ENCODE results near the gene CABLES1.

The CABLES1 gene

GRCh38 chr18:23171581-23172156, 36.4 kb downstream of the CABLES1 start:
- no peak for DNase-seq

DNA sequence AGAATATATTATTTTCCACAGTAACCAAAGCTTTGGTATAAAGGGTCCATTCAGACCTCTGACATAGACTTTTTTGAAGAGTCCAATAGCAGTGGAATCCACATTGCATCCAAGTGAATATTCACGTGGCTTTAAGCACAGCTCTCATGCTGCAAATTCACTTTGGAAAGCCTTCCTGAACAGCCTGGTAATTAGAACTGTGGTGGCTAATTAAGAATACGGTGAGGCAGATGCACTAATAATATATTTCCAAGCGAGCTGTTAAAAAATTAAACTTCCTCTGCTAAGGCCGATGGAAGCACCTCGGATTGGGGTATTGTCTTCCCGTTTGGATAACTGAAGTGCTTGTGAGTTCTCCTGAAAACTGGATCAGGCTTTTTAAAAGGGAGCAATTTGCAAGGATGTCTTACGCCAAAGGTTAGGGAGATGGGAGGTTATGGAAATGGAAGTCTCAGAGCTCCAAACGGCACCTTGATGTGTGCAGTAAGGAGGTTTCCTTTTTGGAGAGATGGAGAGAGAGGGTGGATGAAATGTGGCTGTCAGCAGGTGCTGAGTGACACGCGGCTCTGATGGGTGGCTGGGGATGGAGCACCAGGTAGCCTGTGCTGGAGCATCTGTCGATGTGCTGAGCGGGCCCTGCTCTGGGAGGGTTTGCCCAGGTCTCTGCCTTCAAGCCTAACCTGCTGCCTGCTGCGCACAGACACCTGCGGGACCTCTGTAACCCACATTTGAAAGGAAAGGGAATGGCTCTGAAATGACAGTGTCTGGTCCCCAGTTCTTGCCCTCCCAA, 37.5 kb downstream of the CABLES1 start:
- DNase-seq = no peak

DNA sequence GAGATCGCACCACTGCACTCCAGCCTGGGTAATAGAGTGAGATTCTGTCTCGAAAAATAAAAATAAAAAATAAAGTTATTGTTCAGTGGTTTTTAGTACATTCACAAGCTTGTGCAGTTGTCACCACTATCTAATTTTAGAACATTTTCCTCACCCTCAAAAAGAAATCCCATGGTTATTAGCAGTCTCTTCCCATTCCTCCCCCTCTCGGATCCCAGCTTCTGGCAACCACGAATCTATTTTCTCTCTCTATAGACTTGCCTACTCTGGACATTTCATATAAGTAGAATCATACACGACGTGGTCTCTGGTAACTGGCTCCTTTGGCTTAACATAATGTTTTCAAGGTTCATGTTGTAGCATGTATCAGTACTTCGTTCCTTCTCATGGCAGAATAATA, 38.6 kb downstream of the CABLES1 start:
- no peak for DNase-seq

- DNase-seq = no peak
These were observed 41.6 kb downstream of the CABLES1 start for GRCh38 chr18:23176701-23177432.

- DNase-seq = no peak
These were observed 42.3 kb downstream of the CABLES1 start for GRCh38 chr18:23177433-23178072.

GRCh38 chr18:23178201-23178600, 42.9 kb downstream of the CABLES1 start:
- no peak for DNase-seq

GRCh38 chr18:23178661-23179081, 43.4 kb downstream of the CABLES1 start:
- DNase-seq = no peak

DNA sequence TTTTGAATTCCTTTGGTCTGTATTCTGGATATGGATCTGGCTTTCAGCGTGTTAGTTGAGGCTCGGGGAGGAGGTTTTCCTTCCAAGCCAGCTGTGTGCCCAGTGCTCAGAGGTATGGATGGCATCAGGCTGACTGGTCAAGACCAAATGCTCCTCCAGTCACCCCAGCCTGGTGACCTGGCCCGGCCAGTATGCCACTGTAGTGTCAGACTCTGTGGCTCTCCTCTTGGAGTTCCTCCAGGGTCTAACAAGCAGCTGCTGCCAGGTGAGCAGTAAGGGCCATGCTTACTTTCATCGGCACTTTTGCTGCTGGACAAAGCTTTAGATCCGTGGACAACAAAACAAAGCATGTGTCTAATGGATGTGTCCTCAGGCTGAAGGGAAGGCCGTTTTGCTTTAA, 44.1 kb downstream of the CABLES1 start:
- no peak for DNase-seq

DNA sequence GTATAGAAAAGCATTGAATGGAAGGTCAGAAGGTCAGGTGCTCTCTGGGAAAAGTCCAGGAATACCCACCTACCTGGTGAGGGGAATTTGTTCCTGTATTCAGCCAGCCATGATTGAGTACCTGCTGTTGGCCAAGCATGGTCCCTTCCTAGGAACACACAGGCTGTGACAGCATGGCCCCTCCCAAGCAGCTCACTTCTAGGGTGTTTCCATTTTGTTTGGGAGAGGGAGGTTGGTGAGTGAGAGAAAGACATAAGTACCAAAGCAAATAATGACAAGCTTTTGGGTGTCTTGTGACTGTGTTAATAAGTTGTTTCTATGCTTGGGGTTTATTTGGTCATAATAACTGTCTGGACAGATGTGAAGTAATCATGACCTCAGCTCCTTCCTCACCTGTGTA, 46.3 kb downstream of the CABLES1 start:
- no peak for DNase-seq

- DNase-seq = no peak
These were observed 47.3 kb downstream of the CABLES1 start for GRCh38 chr18:23182606-23183005.

DNA sequence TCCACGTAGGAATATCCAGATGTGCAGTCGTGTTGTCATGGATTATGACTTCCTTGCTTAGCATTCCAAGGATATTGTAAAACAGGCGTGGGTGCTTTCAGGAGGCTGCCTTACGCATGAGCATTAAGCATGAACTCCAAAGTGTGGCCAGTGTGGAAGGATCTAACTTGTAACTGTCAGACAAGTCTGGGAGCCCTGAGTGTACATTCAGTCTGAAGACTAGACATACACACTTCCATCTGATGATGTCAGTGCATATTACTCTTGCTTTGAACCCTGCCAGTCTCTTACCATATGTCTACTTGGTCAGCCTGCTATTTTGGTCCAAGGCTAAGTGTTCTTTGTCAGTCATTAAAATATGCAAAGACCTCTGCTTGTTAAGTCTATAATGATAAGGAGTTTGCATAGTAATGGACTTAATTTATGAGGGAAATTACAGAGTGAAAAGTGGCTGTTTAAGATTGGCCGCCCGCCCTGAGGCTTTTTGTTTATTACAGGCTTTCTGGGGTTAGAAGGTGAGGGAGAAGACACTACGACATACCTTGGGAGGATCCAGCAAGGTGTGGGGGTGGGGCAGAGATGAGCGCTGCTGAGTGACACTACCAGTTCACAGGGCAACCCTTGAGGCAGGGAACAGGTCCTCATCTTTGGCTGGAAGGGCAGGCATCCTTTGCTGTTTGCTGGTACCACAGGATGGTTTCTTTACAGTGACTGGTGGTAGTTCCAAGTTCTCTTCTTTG, 48.3 kb downstream of the CABLES1 start:
- DNase-seq = no peak

DNA sequence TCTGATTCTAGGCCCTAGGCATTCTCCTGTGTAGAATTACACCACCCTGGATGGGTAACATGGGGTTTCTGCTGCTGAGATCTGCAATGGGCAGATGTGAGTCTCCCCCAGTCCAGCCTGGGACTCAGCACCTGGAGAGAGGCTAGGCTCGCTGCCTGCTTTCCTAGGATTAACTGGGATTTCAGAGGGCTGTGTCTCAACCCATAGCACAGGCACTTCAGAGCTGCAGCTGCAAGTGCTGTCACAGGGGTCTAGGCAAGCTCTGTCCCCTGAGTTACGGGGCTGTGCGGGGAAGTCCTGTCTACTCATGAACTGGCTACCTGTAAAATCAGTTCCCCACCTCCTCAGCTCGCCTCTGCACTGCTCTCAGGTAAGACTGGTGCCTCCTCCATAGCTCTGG, 51.5 kb downstream of the CABLES1 start:
- no peak for DNase-seq

GRCh38 chr18:23188068-23188760, 52.9 kb downstream of the CABLES1 start:
- no peak for DNase-seq

GRCh38 chr18:23189099-23189498, 53.8 kb downstream of the CABLES1 start:
- DNase-seq = no peak

DNA sequence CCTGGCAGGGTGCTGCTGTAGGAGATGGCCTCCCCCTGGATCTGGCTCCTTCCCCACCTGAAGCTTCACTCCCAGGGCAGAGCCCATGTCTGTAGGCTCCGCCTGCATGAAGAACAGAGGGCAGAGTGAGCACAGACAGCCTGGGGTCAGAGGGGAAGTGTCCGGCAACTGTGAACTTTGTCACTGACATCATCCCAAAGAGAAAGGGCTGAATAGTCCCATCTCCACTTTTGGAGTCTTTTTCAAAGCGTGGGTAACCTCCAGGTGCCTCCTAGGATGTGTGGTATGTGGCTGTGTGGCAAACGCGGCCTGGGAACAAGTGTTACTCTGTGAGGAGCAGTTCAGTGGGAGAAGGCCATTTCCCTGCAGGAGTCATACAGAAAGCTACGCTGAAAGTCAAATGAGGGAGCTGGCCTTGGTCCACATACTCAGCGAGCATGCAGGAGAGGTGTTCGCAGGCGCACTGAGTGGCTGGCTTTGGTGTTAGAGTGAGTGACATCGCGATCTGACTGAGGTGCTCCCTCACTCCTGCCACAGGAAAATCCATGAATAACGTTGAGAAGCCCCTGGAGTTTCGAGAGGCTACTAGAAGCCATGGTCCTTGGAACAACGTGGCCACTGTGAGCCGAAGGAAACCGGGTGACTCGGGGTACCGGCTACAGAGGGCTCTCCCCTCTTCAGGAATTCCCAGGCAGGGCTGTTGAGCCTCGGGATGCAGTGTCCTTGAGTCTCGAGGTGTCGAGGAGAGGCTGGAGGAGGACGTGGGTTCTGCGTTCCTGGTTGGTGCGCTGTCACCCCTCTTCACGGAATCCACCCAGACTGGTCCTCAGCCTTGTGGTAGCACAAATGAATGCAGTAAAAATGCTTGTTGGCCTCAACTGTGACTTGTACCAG, 54.7 kb downstream of the CABLES1 start:
- DNase-seq = no peak

DNA sequence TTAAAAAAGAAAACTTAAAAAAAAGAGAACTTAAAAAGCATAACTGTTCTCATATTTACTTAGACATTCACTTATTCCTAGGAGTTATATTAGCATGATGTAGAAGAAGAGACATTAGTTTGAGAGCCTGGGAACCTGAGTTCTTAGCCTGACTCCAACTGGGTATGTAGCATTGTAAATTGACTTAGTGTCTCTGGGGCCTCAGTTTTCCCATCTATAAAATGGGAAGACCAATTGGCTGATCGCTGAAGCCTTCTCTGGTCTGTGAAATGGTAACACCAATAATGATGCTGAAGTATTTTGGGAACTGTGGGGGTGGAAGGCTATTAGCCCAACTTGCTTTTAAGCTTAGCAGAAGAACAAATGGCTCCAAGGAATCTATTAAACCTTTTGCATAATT, 55.9 kb downstream of the CABLES1 start:
- no peak for DNase-seq

DNA sequence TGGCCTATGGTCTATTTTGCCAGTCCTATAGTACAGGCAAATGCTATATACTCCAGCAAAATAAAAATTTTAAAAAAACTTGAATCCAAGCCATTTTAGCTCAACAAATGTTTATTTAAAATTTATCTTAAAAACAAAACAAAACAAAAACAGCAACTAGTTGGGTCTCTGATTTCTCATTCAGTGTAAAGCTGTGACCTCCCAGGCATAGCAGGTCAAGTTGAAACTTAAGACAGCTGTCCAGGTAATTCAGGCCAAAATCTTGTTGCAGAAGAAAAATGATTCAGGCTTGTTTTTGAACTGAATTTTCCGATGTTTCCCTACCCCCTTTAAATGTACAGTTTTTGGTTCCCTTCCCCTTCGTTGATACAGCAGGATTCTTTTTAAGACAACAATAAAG, 58.5 kb downstream of the CABLES1 start:
- no peak for DNase-seq

DNA sequence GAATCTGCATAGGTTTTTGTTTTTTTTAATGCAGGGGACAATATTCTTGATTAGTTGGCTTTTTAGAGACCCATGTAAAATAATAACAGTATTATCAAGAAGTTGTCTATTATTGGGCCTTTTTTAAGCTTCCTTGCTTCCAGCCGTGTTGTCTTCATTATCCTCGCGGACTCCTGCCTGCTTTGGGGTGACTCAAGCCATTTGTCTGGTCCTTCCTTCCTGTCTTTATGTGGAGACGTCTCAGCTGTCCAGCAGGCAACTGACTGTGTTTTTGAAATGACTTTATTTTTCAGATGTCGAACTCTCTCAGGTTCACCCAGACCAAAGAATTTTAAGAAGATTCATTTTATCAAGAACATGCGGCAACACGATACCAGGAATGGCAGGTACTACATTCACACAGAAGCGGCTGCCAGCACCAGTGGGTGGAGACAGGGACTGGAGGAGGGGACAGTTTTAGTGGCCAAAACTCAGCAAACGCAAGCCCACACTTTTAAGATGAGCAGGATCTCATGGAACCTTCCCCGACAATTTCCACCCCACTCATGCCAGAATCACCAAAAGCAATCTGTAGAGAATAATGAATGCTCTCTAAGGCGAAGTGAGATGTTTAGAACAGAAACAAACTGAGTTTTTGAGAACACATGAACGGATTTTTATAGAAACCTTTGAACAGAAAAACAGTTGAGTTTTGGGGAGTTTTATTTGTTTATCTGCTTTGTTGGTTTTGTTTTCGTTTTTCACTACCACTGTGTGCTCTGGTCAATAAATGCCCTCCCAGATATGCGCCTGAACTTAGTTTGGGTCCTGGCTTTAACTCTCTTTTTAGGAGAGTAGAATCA, 59.1 kb downstream of the CABLES1 start:
- DNase-seq = no peak

GRCh38 chr18:23194997-23195957, 60.0 kb downstream of the CABLES1 start:
- no peak for DNase-seq

All from kidney glomerular epithelial cell (primary cell).